Transverse colon (tissue), 4 donors: ENCODE measurements around the gene GPATCH1.

Source experiments
- POLR2AphosphoS5 ChIP-seq, 3 donors: sonication (generic); formaldehyde crosslinking; IDR thresholded peaks; one replicate each; pipeline ENCODE4 v1.6.1; 2016; ENCODE audit warnings: antibody characterized with exemption in 3 of 3
- TF ChIP-seq, protein P1 (sequence below), 5 experiments: fragments of 200-600 bp in 3 of 5; fragments of 450-650 bp in 2 of 5; sonication (generic) in 3 of 5; IDR thresholded peaks; 1 replicate in 2 of 5; 2 replicates in 3 of 5; pipeline ENCODE4 v1.5.1; 2016 to 2017; ENCODE audit warnings: antibody characterized with exemption in 5 of 5, inconsistent platforms in 3 of 5, mild to moderate bottlenecking in 2 of 5, moderate library complexity in 1 of 5

DNA sequence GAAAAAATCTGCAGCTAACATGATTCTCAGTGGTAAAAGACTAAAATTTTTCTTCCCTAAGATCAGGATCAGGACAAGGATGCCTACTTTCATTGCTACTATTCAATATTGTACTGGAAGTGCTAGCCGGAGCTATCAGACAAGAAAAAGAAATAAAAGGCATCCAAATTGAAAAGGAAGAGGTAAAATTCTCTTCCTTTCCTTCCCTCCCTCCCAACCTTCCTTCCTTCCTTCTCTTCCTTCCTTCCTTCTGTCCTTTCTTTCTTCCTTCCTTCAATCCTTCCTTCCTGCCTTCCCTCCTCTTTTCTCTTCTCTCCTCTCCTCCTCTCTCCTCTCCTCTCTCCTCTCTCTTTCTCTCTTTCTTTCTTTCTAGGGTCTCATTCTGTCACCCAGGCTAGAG is 86.5 kb downstream of the GPATCH1 start:
- no peak for TF ChIP-seq POLR2AphosphoS5 (IDR thresholded peaks at IDR 0.05)
- TF ChIP-seq, protein P1, sequence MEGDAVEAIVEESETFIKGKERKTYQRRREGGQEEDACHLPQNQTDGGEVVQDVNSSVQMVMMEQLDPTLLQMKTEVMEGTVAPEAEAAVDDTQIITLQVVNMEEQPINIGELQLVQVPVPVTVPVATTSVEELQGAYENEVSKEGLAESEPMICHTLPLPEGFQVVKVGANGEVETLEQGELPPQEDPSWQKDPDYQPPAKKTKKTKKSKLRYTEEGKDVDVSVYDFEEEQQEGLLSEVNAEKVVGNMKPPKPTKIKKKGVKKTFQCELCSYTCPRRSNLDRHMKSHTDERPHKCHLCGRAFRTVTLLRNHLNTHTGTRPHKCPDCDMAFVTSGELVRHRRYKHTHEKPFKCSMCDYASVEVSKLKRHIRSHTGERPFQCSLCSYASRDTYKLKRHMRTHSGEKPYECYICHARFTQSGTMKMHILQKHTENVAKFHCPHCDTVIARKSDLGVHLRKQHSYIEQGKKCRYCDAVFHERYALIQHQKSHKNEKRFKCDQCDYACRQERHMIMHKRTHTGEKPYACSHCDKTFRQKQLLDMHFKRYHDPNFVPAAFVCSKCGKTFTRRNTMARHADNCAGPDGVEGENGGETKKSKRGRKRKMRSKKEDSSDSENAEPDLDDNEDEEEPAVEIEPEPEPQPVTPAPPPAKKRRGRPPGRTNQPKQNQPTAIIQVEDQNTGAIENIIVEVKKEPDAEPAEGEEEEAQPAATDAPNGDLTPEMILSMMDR (IDR thresholded peaks at IDR 0.05): no peak
